Heart left ventricle (tissue), 13 donors: ENCODE measurements around the gene PTH2R.

Source experiments
- CTCF ChIP-seq, 12 donors: fragments of 200-600 bp; sonication (generic) in 4 of 12; IDR thresholded peaks; one replicate each; pipeline versions ENCODE4 v1.5.0 to v1.8.0; 2018 to 2022; ENCODE audit warnings: antibody characterized with exemption in 12 of 12, mild to moderate bottlenecking in 5 of 12
- POLR2A ChIP-seq, 2 donors: fragments of 450-650 bp; IDR thresholded peaks; one replicate each; pipeline ENCODE4 v1.6.1; 2017; ENCODE audit warnings: antibody characterized with exemption in 2 of 2, mild to moderate bottlenecking in 2 of 2, moderate library complexity in 2 of 2
- donor health status: ischemic (EF 13 %, LVEDD 7.1; RV severe dilation, severe dysfunction).
- donor health status: DM: no; HTN: yes; CAD: no.
- donor health status: DM: no; HTN: no; CAD: no.
- donor health status: ischemic (EF 25% LVEDD 6.9; RV normal size, moderate dysfunction).
- donor health status: ischemic (EF 25% LVEDD 5.7; RV mildly dilated, moderate dysfunction).
- donor health status: ischemic (EF 35%, LVEDD 5.7; RV mildly dilated, moderate dysfunction).
- donor health status: nonischemic (EF 11% LVEDD 7.7; RV severe dilation, severe dysfunction).
- donor health status: DM: yes; HTN: yes; CAD: no.
- donor health status: PGD.
- donor health status: ischemic (EF 29% LVEDD 5.4; RV normal size, mild dysfunction).
- donor health status: nonischemic (EF 23%, LVEDD 6.1; RV moderate dilation, normal function).

- TF ChIP-seq CTCF (IDR thresholded peaks at IDR 0.05) (no peak), POLR2A (IDR thresholded peaks at IDR 0.05) (no peak)
Measured at GRCh38 chr2:208415255-208415654, 8.7 kb downstream of the PTH2R start.
